ENCODE data around the gene CHST5. TPM values are rescaled to one million over a fixed set of nuclear protein-coding genes. Genes with fewer than 3 reads are reported as not detected.

The CHST5 gene
- total RNA-seq, 1 experiment from 2014 or later = 1.3 TPM

- no TSS peak for BruUV-seq (replicated peaks)
- no peaks in the 10 kb centered on the region for H3K27me3 ChIP-seq (ENCODE audit: insufficient read depth, low read depth)
- no peak overlapping the region for H3K27ac ChIP-seq
- no peaks in the 10 kb centered on the region for H4K20me1 ChIP-seq (ENCODE audit: insufficient read depth)
- H3F3A ChIP-seq (ENCODE audit: insufficient read depth, low read depth) = peaks cover 25% of the 10 kb centered on the region; the same call in 1 of the 2 replicates
- H2AFZ ChIP-seq = no peak overlapping the region
- peaks cover 20% of the 10 kb centered on the region for H3K4me1 ChIP-seq (replicated peaks; ENCODE audit: insufficient read depth)
- intact Hi-C loops (cut with micrococcal nuclease; ENCODE audit: unreplicated experiment) = no loop called here
- H3K9me2 ChIP-seq (ENCODE audit: insufficient read depth) = no peaks in the 10 kb centered on the region
- no peaks in the 10 kb centered on the region for H3K79me2 ChIP-seq (ENCODE audit: low read depth)
- H3K9me3 ChIP-seq (ENCODE audit: insufficient read depth, low read depth) = no peaks in the 10 kb centered on the region
- TF ChIP-seq, protein P1, sequence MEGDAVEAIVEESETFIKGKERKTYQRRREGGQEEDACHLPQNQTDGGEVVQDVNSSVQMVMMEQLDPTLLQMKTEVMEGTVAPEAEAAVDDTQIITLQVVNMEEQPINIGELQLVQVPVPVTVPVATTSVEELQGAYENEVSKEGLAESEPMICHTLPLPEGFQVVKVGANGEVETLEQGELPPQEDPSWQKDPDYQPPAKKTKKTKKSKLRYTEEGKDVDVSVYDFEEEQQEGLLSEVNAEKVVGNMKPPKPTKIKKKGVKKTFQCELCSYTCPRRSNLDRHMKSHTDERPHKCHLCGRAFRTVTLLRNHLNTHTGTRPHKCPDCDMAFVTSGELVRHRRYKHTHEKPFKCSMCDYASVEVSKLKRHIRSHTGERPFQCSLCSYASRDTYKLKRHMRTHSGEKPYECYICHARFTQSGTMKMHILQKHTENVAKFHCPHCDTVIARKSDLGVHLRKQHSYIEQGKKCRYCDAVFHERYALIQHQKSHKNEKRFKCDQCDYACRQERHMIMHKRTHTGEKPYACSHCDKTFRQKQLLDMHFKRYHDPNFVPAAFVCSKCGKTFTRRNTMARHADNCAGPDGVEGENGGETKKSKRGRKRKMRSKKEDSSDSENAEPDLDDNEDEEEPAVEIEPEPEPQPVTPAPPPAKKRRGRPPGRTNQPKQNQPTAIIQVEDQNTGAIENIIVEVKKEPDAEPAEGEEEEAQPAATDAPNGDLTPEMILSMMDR (conservative IDR thresholded peaks at IDR 0.05) = no peak
- TF ChIP-seq EZH2 (IDR thresholded peaks at IDR 0.05; ENCODE audit: low read depth) = no peak
- ChIA-PET POLR2A (ENCODE audit: unreplicated experiment) (no interaction called here), CTCF (no interaction called here)
- H3K4me3 ChIP-seq = peak overlapping the region; percentile 63; the same call in 1 of the 2 replicates
- no peak for DNase-seq
- H3K36me3 ChIP-seq (ENCODE audit: low read depth) = no peaks in the 10 kb centered on the region
- H3K4me2 ChIP-seq = peak overlapping the region; percentile 99
Measured at GRCh38 chr16:75494184-75494583, 41.7 kb downstream of the CHST5 start.

- H4K20me1 ChIP-seq (ENCODE audit: insufficient read depth) = no peaks in the 10 kb centered on the region
- TF ChIP-seq, protein P1 (conservative IDR thresholded peaks at IDR 0.05) = peak; percentile 52
- TF ChIP-seq EZH2 (IDR thresholded peaks at IDR 0.05; ENCODE audit: low read depth) = no peak
- no TSS peak for BruUV-seq (replicated peaks)
- H3K4me1 ChIP-seq (replicated peaks; ENCODE audit: insufficient read depth) = peaks cover 24% of the 10 kb centered on the region
- no peaks in the 10 kb centered on the region for H3K36me3 ChIP-seq (ENCODE audit: low read depth)
- H2AFZ ChIP-seq = no peak overlapping the region
- no peak overlapping the region for H3K27ac ChIP-seq
- H3K4me2 ChIP-seq = peak overlapping the region; percentile 39
- intact Hi-C loops (cut with micrococcal nuclease; ENCODE audit: unreplicated experiment) = loop anchor here (1.0 kb wide), 2 partner anchors 21 to 25 kb away; no protein-coding TSS in a partner anchor
- ChIA-PET POLR2A (ENCODE audit: unreplicated experiment) (interaction anchor here (0.6 kb wide), 2 partner anchors 113 to 211 kb away, joined by 5 to 7 read pairs; no protein-coding TSS in a partner anchor), CTCF (interaction anchor here (0.5 to 0.8 kb wide), 3 partner anchors 25 to 73 kb away, joined by 3 read pairs; no protein-coding TSS in a partner anchor)
- H3F3A ChIP-seq (ENCODE audit: insufficient read depth, low read depth) = peaks cover 22% of the 10 kb centered on the region; the same call in 1 of the 2 replicates
- no peaks in the 10 kb centered on the region for H3K79me2 ChIP-seq (ENCODE audit: low read depth)
- H3K27me3 ChIP-seq (ENCODE audit: insufficient read depth, low read depth) = no peaks in the 10 kb centered on the region
- no peaks in the 10 kb centered on the region for H3K9me2 ChIP-seq (ENCODE audit: insufficient read depth)
- DNase-seq = peak; percentile 77 to 88
- no peaks in the 10 kb centered on the region for H3K9me3 ChIP-seq (ENCODE audit: insufficient read depth, low read depth)
- H3K4me3 ChIP-seq = no peak overlapping the region
Measured at GRCh38 chr16:75491876-75492275, 44.0 kb downstream of the CHST5 start.

GRCh38 chr16:75488322-75488721 is 47.6 kb downstream of the CHST5 start:
- no peaks in the 10 kb centered on the region for H4K20me1 ChIP-seq (ENCODE audit: insufficient read depth)
- no TSS peak for BruUV-seq (replicated peaks)
- no peak overlapping the region for H3K27ac ChIP-seq
- intact Hi-C loops (cut with micrococcal nuclease; ENCODE audit: unreplicated experiment) = no loop called here
- no peaks in the 10 kb centered on the region for H3K27me3 ChIP-seq (ENCODE audit: insufficient read depth, low read depth)
- H3K9me3 ChIP-seq (ENCODE audit: insufficient read depth, low read depth) = no peaks in the 10 kb centered on the region
- DNase-seq = no peak
- ChIA-PET CTCF (interaction anchor here (0.7 kb wide), 1 partner anchor 24 kb away, joined by 10 read pairs; the partner anchor contains the start of gene TMEM170A), POLR2A (ENCODE audit: unreplicated experiment) (no interaction called here)
- H3K9me2 ChIP-seq (ENCODE audit: insufficient read depth) = no peaks in the 10 kb centered on the region
- no peak overlapping the region for H3K4me3 ChIP-seq
- H3K79me2 ChIP-seq (ENCODE audit: low read depth) = no peaks in the 10 kb centered on the region
- no peaks in the 10 kb centered on the region for H3K36me3 ChIP-seq (ENCODE audit: low read depth)
- peaks cover 36% of the 10 kb centered on the region for H3F3A ChIP-seq (ENCODE audit: insufficient read depth, low read depth)
- H2AFZ ChIP-seq = no peak overlapping the region
- TF ChIP-seq, protein P1 (conservative IDR thresholded peaks at IDR 0.05) = no peak
- TF ChIP-seq EZH2 (IDR thresholded peaks at IDR 0.05; ENCODE audit: low read depth) = no peak
- no peak overlapping the region for H3K4me2 ChIP-seq
- H3K4me1 ChIP-seq (replicated peaks; ENCODE audit: insufficient read depth) = peaks cover 58% of the 10 kb centered on the region
